GM18858 (cell line): ENCODE results near the gene CDC42EP4.

Experiments
- ATAC-seq: cut with Tn5 transposase; IDR thresholded peaks from one replicate; pipeline ENCODE4 v1.9.1; 2021; ENCODE audit not compliant: unreplicated experiment

CDC42EP4 gene

DNA sequence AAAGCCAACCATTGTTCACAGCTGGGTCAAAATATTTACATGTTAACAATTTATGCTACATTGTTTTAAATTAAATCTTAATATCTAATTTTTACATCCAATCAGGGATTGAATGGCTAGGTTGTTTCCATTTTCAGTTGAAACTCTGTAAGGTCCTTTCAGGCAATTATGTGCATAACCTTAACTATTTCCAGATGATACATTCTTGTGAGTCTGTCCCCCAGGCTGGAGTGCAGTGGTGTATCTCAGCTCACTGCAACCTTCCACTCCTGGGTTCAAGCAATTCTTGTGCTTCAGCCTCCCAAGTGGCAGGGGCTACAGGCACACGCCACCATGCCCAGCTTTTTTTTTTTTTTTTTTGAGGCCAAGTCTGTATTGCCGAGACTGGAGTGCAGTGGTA, 10.4 kb downstream of the CDC42EP4 start:
- ATAC-seq: no peak

DNA sequence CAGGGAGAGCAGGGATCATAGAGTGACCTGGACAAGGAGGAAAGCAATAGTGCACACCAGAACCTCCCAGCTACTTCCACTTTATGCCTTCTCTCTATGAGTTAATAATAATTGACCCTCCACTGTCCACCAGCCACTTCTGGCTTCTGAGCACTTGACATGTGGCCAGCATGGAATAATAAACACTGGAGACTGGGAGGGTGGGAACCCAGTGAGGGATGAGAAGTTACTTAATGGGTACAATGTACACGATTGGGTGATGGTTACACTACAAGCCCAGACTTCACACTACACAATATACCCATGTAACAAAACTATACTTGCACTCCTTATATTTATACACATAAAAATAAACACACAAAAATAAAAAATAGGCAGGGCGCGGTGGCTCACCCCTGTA, 11.4 kb downstream of the CDC42EP4 start:
- ATAC-seq: no peak

- peak; percentile 57 for ATAC-seq
Measured at GRCh38 chr17:73297934-73298861, 13.6 kb downstream of the CDC42EP4 start.

DNA sequence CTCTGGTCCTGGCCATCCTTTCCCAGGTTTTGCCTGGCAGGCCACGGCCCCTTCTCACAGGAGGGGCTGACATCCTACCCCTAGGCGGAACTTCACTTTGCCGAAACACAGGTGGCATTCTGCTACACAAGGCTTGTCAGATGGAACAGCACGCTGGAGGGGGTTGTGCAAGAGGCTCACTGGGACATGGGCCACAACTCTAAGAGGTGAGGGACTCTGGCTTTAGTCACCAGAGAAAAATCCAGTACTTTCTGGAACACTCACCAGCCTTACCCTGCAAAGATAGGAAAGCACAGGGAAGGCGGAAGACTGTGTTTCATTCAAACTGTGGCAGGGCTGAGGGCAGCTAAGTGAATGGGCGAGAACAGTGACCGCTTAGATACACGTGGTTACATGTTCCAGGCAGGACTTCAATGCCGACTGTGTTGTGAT, 18.3 kb downstream of the CDC42EP4 start:
- no peak for ATAC-seq

DNA sequence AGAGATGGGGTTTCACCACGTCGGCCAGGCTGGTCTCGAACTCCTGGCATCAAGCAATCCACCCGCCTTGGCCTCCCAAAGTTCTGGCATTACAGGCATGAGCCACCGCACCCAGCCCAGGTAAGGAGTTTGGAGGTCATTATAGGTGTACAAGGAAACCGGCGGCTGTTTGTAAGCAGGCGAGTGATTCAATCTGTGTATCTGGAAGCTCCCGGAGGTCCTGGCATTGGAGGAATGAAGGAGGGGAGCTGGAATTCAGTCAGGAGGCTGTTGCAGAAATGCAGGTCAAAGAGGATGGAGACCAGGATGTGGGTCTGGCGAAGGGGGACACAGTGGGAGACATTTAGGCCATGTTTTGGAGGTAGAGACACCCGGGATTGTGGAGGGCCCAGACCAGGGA, 18.8 kb downstream of the CDC42EP4 start:
- no peak for ATAC-seq

GRCh38 chr17:73292031-73292531, 19.7 kb downstream of the CDC42EP4 start:
- no peak for ATAC-seq

DNA sequence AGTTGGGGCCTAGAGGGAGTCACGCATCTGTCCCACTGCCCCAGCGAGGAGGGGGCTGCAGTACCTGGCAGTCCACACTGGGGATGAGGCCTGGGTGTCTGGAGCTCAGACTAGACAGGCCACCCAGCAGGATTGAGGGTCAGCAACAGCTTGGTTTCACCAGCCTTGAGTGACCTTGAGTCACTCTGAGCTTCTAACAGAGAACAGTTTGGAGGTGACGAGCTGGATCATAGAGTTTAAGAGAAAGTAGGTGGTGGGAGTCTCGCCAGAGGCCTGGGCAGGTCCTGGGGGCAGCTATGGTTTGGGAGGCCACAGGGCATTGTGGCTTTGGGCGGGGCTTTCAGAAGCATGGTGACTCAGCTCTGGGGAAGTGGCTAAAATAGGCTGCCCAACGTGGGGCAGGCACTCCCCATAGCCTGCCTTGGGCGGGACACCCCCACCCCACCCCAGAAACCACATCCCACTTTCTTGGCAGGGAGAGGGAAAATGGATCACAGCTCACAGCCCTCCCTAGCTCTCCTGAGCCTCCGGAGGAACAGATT, 20.5 kb downstream of the CDC42EP4 start:
- ATAC-seq: peak; percentile 85

GRCh38 chr17:73290399-73291259, 21.2 kb downstream of the CDC42EP4 start:
- no peak for ATAC-seq

DNA sequence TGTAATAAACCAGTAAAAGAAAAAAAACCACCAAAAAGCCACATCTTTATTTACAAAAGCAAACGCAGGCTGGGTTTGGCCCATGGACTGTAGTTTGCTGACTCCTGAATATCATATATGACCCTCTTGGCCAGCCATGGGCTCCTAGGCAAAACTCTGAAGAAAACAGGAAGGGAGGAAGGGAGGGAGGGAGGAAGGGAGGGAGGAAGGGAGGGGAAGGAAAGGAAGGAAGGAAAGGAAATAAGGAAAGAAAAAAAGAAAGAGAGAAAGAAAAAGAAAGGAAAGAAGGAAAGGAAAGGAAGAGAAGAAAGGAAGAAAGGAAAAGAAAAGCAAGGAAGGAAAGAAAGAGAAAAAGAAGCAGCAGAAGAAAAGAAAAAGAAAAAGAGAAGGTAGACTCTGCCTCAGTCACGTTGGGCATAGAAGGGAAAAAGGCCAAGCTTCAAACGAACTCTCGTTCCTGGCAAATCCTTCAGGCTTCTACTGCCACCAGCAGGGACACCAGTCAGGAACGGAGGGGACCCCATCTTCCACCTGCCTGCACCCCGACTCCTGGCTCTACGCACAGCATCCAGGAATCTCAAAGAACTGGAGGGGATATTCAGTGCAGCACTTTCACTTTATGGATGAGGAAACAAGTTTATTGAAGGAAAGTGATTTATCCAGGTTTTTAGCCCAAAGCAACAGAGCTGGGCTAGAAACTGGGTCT, 22.1 kb downstream of the CDC42EP4 start:
- no peak for ATAC-seq

GRCh38 chr17:73288534-73289302, 23.1 kb downstream of the CDC42EP4 start:
- no peak for ATAC-seq

- ATAC-seq: no peak
Measured at GRCh38 chr17:73286863-73287296, 24.9 kb downstream of the CDC42EP4 start.

- ATAC-seq: no peak
Measured at GRCh38 chr17:73285916-73286862, 25.6 kb downstream of the CDC42EP4 start.

DNA sequence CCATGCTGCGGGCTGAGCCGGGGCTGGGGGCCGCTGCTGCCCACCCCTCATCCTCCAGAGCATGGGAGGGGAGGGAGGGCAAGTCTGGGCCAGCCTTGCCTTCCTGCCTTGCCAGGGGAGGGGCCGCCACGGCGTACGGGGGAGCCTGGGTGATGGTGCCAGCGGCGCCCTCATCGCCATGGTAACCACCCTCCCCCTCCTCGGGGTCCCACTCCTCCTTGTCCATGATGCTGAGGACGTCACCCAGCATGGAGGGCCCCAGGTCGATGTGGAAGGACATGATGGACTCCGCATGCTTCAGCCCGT, 26.2 kb downstream of the CDC42EP4 start:
- ATAC-seq: no peak

GRCh38 chr17:73284906-73285602, 26.7 kb downstream of the CDC42EP4 start:
- no peak for ATAC-seq

DNA sequence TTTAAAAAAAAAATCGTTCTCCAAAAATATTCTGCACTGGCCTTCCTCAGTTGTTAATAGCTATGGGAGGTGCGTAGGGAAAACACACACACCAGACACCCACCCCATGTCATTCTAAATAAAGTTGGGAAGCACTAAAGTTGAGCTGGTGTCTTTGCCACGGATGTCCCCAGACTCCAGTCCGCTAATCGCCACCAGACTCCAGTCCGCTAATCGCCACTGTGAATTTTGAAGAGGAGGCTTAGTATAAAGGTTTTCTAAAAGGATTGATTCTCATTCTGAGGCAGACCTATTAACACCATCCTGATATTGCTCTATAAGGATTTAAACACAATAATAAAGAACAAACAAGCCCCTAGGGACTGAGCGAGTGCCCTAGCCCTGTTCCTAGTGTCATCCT, 27.4 kb downstream of the CDC42EP4 start:
- ATAC-seq: no peak

DNA sequence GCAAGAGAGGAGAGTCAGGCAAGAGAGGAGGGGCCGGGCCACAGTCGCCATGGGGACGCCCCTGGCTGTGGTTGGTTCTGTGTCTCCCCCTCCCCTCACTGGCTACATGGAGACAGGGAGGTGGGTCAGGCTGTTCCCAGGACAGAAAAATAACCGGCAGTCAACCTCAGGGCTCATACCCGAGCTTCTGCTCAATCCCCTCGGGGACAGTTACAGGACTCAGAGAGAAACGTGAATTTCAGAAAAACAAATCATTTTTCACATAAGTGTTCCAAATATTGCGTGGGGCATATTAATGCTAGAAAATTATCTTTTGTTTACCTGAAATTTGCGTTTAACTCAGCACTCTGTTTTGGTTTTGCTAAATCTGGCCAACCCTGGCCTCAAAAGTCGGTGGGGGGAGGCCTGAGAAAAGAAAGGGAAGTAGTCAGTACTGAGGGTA, 27.9 kb downstream of the CDC42EP4 start:
- ATAC-seq: no peak

GRCh38 chr17:73283250-73283649, 28.6 kb downstream of the CDC42EP4 start:
- ATAC-seq: no peak

- ATAC-seq: no peak
Measured at GRCh38 chr17:73282629-73283028, 29.2 kb downstream of the CDC42EP4 start.
